ENCODE data around the gene SPRTN. TPM values are rescaled to one million over a fixed set of nuclear protein-coding genes. Genes with fewer than 3 reads are reported as not detected.

The SPRTN gene
- total RNA-seq, 4 donors from 2014 or later: 11.9 to 23.7 (median 15.0) TPM

DNA sequence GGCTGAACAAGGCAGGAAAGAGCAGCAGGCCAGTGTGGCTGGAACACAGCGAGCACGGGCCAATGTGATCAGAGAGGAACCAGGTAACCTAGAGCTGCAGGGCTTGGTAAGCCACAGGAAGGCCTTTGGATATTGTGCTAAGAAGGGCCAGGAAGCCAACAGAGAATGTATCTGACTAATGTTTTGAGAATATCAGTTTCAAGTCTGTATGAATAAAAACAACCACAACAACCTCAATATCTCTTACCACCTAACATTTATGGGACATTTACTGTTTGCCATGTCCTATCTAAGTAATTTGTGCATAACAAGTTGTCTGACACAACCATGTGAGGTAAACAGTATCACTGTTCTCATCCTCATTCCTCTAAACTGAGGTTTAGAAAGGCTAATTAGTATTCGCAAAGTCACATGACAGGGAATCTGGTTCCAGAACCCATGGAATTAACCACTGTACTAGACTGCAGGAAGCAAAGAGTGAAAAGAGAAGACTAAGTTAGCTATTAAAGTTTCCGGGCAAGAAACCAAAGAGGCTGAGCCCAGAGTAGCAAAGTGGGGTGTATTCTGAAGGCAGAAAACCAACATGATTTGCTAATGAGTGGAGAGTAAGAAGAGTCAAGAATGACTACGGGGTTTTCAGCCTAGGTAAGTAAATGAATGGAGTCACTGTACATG is 38.9 kb downstream of the SPRTN start:
- TF ChIP-seq POLR2A (IDR thresholded peaks at IDR 0.05; ENCODE audit: low read depth): no peak
- TF ChIP-seq, protein P1, sequence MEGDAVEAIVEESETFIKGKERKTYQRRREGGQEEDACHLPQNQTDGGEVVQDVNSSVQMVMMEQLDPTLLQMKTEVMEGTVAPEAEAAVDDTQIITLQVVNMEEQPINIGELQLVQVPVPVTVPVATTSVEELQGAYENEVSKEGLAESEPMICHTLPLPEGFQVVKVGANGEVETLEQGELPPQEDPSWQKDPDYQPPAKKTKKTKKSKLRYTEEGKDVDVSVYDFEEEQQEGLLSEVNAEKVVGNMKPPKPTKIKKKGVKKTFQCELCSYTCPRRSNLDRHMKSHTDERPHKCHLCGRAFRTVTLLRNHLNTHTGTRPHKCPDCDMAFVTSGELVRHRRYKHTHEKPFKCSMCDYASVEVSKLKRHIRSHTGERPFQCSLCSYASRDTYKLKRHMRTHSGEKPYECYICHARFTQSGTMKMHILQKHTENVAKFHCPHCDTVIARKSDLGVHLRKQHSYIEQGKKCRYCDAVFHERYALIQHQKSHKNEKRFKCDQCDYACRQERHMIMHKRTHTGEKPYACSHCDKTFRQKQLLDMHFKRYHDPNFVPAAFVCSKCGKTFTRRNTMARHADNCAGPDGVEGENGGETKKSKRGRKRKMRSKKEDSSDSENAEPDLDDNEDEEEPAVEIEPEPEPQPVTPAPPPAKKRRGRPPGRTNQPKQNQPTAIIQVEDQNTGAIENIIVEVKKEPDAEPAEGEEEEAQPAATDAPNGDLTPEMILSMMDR (IDR thresholded peaks at IDR 0.05): no peak
- Histone ChIP-seq H3K27me3 (no peaks in the 10 kb centered on the region), H3K4me3 (no peak overlapping the region), H3K27ac (replicated peaks in 1 of 4) (no peak overlapping the region), H3K36me3 (no peaks in the 10 kb centered on the region), H3K4me1 (peaks cover 33 to 50% (median 40%) of the 10 kb centered on the region in 4 donors), H3K9me3 (no peaks in the 10 kb centered on the region)
- WGBS: 71% methylated on average over 5 of the region's 5 CpGs
- intact Hi-C loops (cut with DNase I): no loop called here
- no peak for DNase-seq (ENCODE audit: extremely low spot score)

DNA sequence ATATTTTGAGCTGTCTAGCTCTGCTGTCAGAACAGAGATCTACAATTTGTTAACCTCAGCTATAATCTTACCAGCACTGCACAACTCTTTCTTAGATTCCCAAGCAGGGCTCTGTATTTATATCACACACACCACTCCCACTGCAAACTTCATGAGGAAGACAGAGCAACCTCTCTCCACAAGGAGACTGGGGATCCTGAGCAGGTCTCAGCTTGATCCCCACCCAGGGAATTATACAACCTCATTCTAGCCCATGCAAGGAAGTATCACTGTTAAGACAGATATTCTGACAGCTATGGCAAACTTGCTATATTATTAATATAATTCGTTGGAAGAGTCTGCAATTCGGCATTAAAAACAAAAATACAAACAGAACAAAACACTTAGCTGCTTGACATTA is 43.6 kb downstream of the SPRTN start:
- Histone ChIP-seq H3K9me3 (no peaks in the 10 kb centered on the region), H3K4me3 (no peak overlapping the region), H3K27me3 (no peaks in the 10 kb centered on the region), H3K4me1 (peaks cover 69 to 85% (median 70%) of the 10 kb centered on the region in 4 donors), H3K27ac (replicated peaks in 1 of 4) (no peak overlapping the region), H3K36me3 (no peaks in the 10 kb centered on the region)
- intact Hi-C loops (cut with DNase I): no loop called here
- no peak for DNase-seq (ENCODE audit: extremely low spot score)
- no peak for TF ChIP-seq POLR2AphosphoS5 (IDR thresholded peaks at IDR 0.05)
- TF ChIP-seq, protein P1 (IDR thresholded peaks at IDR 0.05): no peak
- no peak for TF ChIP-seq POLR2A (IDR thresholded peaks at IDR 0.05; ENCODE audit: low read depth)
- no peak for TF ChIP-seq EP300 (IDR thresholded peaks at IDR 0.05)
- 69% methylated on average over 2 of the region's 2 CpGs for whole genome bisulfite sequencing

- Histone ChIP-seq H3K27me3 (no peaks in the 10 kb centered on the region), H3K4me3 (no peak overlapping the region), H3K36me3 (no peaks in the 10 kb centered on the region), H3K4me1 (peaks cover 64 to 82% (median 65%) of the 10 kb centered on the region in 4 donors), H3K9me3 (no peaks in the 10 kb centered on the region), H3K27ac (replicated peaks in 1 of 4) (no peak overlapping the region)
- intact Hi-C loops (cut with DNase I): no loop called here
- DNase-seq (ENCODE audit: extremely low spot score): no peak
- 67% methylated on average over 3 of the region's 3 CpGs for WGBS
- TF ChIP-seq EP300 (IDR thresholded peaks at IDR 0.05): no peak
- no peak for TF ChIP-seq POLR2AphosphoS5 (IDR thresholded peaks at IDR 0.05)
- TF ChIP-seq, protein P1 (IDR thresholded peaks at IDR 0.05): no peak
Observed at GRCh38 chr1:231382426-231382825, 44.3 kb downstream of the SPRTN start.

DNA sequence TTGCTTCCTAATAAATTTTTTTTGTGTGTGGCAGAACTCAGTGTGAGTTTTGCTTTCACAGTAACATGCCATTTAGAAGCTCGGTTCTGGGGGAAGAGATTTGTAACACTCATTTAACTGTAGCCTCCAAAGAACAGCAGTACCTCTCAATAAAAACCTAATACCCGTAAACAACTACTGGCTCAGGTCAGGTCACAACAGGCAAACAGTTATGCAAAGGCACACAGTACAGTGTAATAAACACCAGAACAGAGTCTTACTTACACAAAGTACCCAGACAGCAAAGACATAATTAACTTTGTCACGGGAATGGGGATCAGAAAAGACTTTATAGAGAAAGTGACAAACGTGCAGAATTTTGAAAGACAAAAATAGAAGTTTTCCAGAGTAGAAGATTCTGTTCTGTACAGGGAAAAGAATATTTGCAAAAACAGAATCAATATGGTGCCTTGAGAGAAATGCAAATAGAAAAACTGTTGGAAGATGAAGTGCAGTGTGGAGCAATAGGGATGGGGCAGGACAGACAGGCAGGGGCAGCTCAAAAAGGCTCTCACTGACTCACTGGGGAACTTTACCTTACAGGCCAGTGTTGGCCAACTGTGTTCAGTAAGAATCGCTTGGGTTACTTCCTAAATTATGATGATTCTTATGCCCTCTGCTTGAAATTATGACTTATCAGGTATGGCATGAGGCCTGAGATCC is 45.2 kb downstream of the SPRTN start:
- Histone ChIP-seq H3K4me1 (peaks cover 60 to 82% (median 64%) of the 10 kb centered on the region in 4 donors), H3K4me3 (no peak overlapping the region), H3K27ac (replicated peaks in 1 of 4) (no peak overlapping the region), H3K36me3 (no peaks in the 10 kb centered on the region), H3K9me3 (no peaks in the 10 kb centered on the region), H3K27me3 (no peaks in the 10 kb centered on the region)
- intact Hi-C loops (cut with DNase I): no loop called here
- TF ChIP-seq, protein P1 (IDR thresholded peaks at IDR 0.05): no peak
- no peak for TF ChIP-seq POLR2A (IDR thresholded peaks at IDR 0.05; ENCODE audit: low read depth)
- no peak for TF ChIP-seq POLR2AphosphoS5 (IDR thresholded peaks at IDR 0.05)
- TF ChIP-seq EP300 (IDR thresholded peaks at IDR 0.05): no peak
- no peak for DNase-seq (ENCODE audit: extremely low spot score)
- WGBS: 71% methylated on average over 5 of the region's 5 CpGs
